ENCODE data around the gene RNF214. TPM values are rescaled to one million over a fixed set of nuclear protein-coding genes. Genes with fewer than 3 reads are reported as not detected.

Gene RNF214
- total and polyA plus RNA-seq, 2 donors (not counting 1 experiment from before 2014, with no cell fraction given): 12.1 to 13.4 TPM

GRCh38 chr11:117187428-117187798 lies 45.1 kb upstream of the RNF214 start:
- Histone ChIP-seq H3K27me3 (ENCODE audit: control insufficient read depth, insufficient read depth, low read length) (no peaks in the 10 kb centered on the region), H3K9ac (ENCODE audit: insufficient read depth, low read length) (no peak overlapping the region), H2AFZ (ENCODE audit: low read length) (no peak overlapping the region), H4K20me1 (ENCODE audit: control insufficient read depth, extremely low read depth, insufficient read depth, low read length) (no peaks in the 10 kb centered on the region), H3K79me2 (ENCODE audit: control insufficient read depth, insufficient read depth, low read length) (no peaks in the 10 kb centered on the region), H3K4me3 (replicated peaks in 1 of 4; ENCODE audit: control extremely low read depth in 1 of 4, insufficient read depth in 1 of 4, low read depth in 3 of 4, low read length in 4 of 4) (no peak overlapping the region), H3K4me2 (ENCODE audit: extremely low read depth, insufficient read depth, low read length) (no peak overlapping the region), H3K9me3 (ENCODE audit: control insufficient read depth, insufficient read depth, low read depth, low read length) (no peaks in the 10 kb centered on the region), H3K27ac (ENCODE audit: insufficient read depth, low read length) (no peak overlapping the region), H3K36me3 (ENCODE audit: control insufficient read depth, insufficient read depth, low read length) (peaks cover 22% of the 10 kb centered on the region), H3K4me1 (ENCODE audit: control insufficient read depth, extremely low read depth, insufficient read depth, low read length) (no peaks in the 10 kb centered on the region)
- no peak for TF ChIP-seq CTCF (conservative IDR thresholded peaks at IDR 0.05 in 1 of 2, IDR thresholded peaks at IDR 0.05 in 1 of 2; ENCODE audit: low read depth in 1 of 2, low read length in 2 of 2)
- TF ChIP-seq EZH2 (IDR thresholded peaks at IDR 0.05; ENCODE audit: low read length, missing control alignments): no peak
- no peak for DNase-seq (ENCODE audit: low read depth in 2 of 2)

GRCh38 chr11:117187799-117188481 lies 44.5 kb upstream of the RNF214 start:
- TF ChIP-seq EZH2 (IDR thresholded peaks at IDR 0.05; ENCODE audit: low read length, missing control alignments) (no peak), CTCF (conservative IDR thresholded peaks at IDR 0.05 in 1 of 2, IDR thresholded peaks at IDR 0.05 in 1 of 2; ENCODE audit: low read depth in 1 of 2, low read length in 2 of 2) (no peak)

GRCh38 chr11:117188620-117189081 lies 43.8 kb upstream of the RNF214 start:
- Histone ChIP-seq H3K4me2 (ENCODE audit: extremely low read depth, insufficient read depth, low read length) (no peak overlapping the region), H3K79me2 (ENCODE audit: control insufficient read depth, insufficient read depth, low read length) (no peaks in the 10 kb centered on the region), H3K9ac (ENCODE audit: insufficient read depth, low read length) (no peak overlapping the region), H2AFZ (ENCODE audit: low read length) (no peak overlapping the region), H3K36me3 (ENCODE audit: control insufficient read depth, insufficient read depth, low read length) (peaks cover 23% of the 10 kb centered on the region), H3K27ac (ENCODE audit: insufficient read depth, low read length) (no peak overlapping the region), H3K27me3 (ENCODE audit: control insufficient read depth, insufficient read depth, low read length) (no peaks in the 10 kb centered on the region), H3K4me1 (ENCODE audit: control insufficient read depth, extremely low read depth, insufficient read depth, low read length) (no peaks in the 10 kb centered on the region), H3K9me3 (ENCODE audit: control insufficient read depth, insufficient read depth, low read depth, low read length) (no peaks in the 10 kb centered on the region), H3K4me3 (replicated peaks in 1 of 4; ENCODE audit: control extremely low read depth in 1 of 4, insufficient read depth in 1 of 4, low read depth in 3 of 4, low read length in 4 of 4) (no peak overlapping the region), H4K20me1 (ENCODE audit: control insufficient read depth, extremely low read depth, insufficient read depth, low read length) (no peaks in the 10 kb centered on the region)
- DNase-seq (ENCODE audit: low read depth in 2 of 2): no peak
- TF ChIP-seq CTCF (conservative IDR thresholded peaks at IDR 0.05 in 1 of 2, IDR thresholded peaks at IDR 0.05 in 1 of 2; ENCODE audit: low read depth in 1 of 2, low read length in 2 of 2) (no peak), EZH2 (IDR thresholded peaks at IDR 0.05; ENCODE audit: low read length, missing control alignments) (no peak)

More at GRCh38 chr11:117187799-117188481, 44.5 kb upstream of the RNF214 start:
- Histone ChIP-seq H3K79me2 (ENCODE audit: control insufficient read depth, insufficient read depth, low read length) (no peaks in the 10 kb centered on the region), H4K20me1 (ENCODE audit: control insufficient read depth, extremely low read depth, insufficient read depth, low read length) (no peaks in the 10 kb centered on the region), H3K27me3 (ENCODE audit: control insufficient read depth, insufficient read depth, low read length) (no peaks in the 10 kb centered on the region), H3K27ac (ENCODE audit: insufficient read depth, low read length) (no peak overlapping the region), H3K4me2 (ENCODE audit: extremely low read depth, insufficient read depth, low read length) (no peak overlapping the region), H3K4me3 (replicated peaks in 1 of 4; ENCODE audit: control extremely low read depth in 1 of 4, insufficient read depth in 1 of 4, low read depth in 3 of 4, low read length in 4 of 4) (no peak overlapping the region), H3K4me1 (ENCODE audit: control insufficient read depth, extremely low read depth, insufficient read depth, low read length) (no peaks in the 10 kb centered on the region), H3K36me3 (ENCODE audit: control insufficient read depth, insufficient read depth, low read length) (peaks cover 23% of the 10 kb centered on the region), H3K9ac (ENCODE audit: insufficient read depth, low read length) (no peak overlapping the region), H3K9me3 (ENCODE audit: control insufficient read depth, insufficient read depth, low read depth, low read length) (no peaks in the 10 kb centered on the region), H2AFZ (ENCODE audit: low read length) (no peak overlapping the region)
- no peak for DNase-seq (ENCODE audit: low read depth in 2 of 2)
